A549 (cell line): ENCODE measurements around the gene PUM1.

Experiments
- CEBPB ChIP-seq, 2 experiments: fragments of >200 bp in 1 of 2; sonication (Bioruptor Twin) in 1 of 2; formaldehyde crosslinking in 1 of 2; IDR thresholded peaks; 2 replicates each; pipeline ENCODE4 v1.6.1; 2012 to 2016
- CHD2 ChIP-seq: fragments of 150-350 bp; IDR thresholded peaks from 2 replicates; pipeline ENCODE4 v1.6.1; 2014; ENCODE audit warnings: low read length; ENCODE audit not compliant: partially characterized antibody
- EP300 ChIP-seq, 2 experiments: fragments of >200 bp; sonication (Bioruptor Twin); formaldehyde crosslinking; IDR thresholded peaks; 2 replicates in 1 of 2; 3 replicates in 1 of 2; pipeline ENCODE4 v1.6.1; 2016 to 2017
- KDM1A ChIP-seq: fragments of 200-600 bp; sonication (generic); IDR thresholded peaks from 2 replicates; pipeline ENCODE4 v1.6.1; 2016; ENCODE audit warnings: low read depth, mild to moderate bottlenecking
- MAFK ChIP-seq: fragments of 450-650 bp; IDR thresholded peaks from 2 replicates; pipeline ENCODE4 v1.6.1; 2014; ENCODE audit not compliant: partially characterized antibody
- RAD21 ChIP-seq, 2 experiments: fragments of >200 bp in 1 of 2; sonication (Bioruptor Twin) in 1 of 2; formaldehyde crosslinking in 1 of 2; IDR thresholded peaks in 1 of 2; conservative IDR thresholded peaks in 1 of 2; 2 replicates in 1 of 2; 3 replicates in 1 of 2; pipeline ENCODE4 v1.6.1; 2012 to 2018; ENCODE audit warnings: inconsistent platforms in 1 of 2
- RCOR1 ChIP-seq: fragments of 150-350 bp; IDR thresholded peaks from 2 replicates; pipeline ENCODE4 v1.6.1; 2014; ENCODE audit warnings: antibody characterized with exemption, low read length, low read depth
- ZFP36 ChIP-seq: fragments of 450-650 bp; IDR thresholded peaks from 2 replicates; pipeline ENCODE4 v1.6.1; 2014; ENCODE audit warnings: borderline replicate concordance; ENCODE audit not compliant: partially characterized antibody
- TF ChIP-seq, protein P1 (sequence below): fragments of >200 bp; sonication (Bioruptor Twin); formaldehyde crosslinking; IDR thresholded peaks from 3 replicates; pipeline ENCODE4 v1.5.1; 2016
- TF ChIP-seq, protein P2 (sequence below): fragments of 200-600 bp; sonication (generic); IDR thresholded peaks from 2 replicates; pipeline ENCODE4 v1.6.1; 2016; ENCODE audit warnings: antibody characterized with exemption, mild to moderate bottlenecking, moderate library complexity
- TF ChIP-seq, protein P3 (sequence below): fragments of >200 bp; sonication (Bioruptor Twin); formaldehyde crosslinking; IDR thresholded peaks from 2 replicates; pipeline ENCODE4 v1.6.1; 2016
- TF ChIP-seq, protein P4 (sequence below): IDR thresholded peaks from 2 replicates; pipeline ENCODE4 v1.6.1; 2012

DNA sequence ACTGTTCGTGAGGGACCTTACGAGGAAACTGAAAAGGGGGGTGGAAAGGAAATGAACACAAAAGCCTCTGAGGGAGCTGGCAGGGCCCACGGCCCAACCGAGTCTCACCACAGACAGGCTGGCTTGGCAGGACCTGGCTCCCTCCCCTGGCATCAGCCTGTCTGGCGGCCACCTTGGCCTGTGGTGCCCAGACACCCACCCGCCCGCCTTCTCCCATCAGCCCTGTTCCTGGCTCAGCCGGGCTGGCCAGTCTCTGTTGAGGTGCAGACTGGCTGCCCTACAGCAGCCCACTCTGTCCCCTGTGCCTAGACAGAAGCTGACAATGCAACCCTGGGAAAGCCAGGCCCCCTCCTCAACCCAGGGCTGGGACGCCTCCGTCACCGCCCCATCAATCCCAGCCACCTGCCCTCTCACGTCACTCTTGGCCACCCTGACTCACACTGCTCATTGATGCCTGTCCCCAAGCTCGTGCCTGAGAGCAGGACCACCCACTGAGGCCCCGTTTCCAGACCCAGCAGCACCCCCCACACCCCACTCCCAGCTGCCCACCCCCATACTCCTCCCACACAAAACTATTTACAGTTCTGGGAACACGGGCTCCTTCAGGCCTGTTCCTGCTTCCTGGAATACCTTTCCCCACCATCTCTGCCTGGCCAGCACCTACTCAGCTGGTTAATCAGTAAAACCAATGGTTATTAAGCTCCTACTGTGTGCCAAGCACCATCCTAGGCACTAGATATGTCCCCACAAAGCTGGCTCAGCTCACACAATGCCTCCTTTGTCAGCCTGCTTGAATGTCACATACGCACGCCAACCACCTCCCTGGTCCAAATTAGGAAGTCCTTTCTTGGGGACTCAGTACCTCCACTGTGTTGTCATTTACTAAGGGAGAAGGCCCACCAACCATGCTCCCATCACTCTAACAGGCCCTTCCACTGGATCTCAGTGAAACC is 179.7 kb downstream of the PUM1 start:
- TF ChIP-seq, protein P1, sequence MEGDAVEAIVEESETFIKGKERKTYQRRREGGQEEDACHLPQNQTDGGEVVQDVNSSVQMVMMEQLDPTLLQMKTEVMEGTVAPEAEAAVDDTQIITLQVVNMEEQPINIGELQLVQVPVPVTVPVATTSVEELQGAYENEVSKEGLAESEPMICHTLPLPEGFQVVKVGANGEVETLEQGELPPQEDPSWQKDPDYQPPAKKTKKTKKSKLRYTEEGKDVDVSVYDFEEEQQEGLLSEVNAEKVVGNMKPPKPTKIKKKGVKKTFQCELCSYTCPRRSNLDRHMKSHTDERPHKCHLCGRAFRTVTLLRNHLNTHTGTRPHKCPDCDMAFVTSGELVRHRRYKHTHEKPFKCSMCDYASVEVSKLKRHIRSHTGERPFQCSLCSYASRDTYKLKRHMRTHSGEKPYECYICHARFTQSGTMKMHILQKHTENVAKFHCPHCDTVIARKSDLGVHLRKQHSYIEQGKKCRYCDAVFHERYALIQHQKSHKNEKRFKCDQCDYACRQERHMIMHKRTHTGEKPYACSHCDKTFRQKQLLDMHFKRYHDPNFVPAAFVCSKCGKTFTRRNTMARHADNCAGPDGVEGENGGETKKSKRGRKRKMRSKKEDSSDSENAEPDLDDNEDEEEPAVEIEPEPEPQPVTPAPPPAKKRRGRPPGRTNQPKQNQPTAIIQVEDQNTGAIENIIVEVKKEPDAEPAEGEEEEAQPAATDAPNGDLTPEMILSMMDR = no peak
- TF ChIP-seq, protein P2, sequence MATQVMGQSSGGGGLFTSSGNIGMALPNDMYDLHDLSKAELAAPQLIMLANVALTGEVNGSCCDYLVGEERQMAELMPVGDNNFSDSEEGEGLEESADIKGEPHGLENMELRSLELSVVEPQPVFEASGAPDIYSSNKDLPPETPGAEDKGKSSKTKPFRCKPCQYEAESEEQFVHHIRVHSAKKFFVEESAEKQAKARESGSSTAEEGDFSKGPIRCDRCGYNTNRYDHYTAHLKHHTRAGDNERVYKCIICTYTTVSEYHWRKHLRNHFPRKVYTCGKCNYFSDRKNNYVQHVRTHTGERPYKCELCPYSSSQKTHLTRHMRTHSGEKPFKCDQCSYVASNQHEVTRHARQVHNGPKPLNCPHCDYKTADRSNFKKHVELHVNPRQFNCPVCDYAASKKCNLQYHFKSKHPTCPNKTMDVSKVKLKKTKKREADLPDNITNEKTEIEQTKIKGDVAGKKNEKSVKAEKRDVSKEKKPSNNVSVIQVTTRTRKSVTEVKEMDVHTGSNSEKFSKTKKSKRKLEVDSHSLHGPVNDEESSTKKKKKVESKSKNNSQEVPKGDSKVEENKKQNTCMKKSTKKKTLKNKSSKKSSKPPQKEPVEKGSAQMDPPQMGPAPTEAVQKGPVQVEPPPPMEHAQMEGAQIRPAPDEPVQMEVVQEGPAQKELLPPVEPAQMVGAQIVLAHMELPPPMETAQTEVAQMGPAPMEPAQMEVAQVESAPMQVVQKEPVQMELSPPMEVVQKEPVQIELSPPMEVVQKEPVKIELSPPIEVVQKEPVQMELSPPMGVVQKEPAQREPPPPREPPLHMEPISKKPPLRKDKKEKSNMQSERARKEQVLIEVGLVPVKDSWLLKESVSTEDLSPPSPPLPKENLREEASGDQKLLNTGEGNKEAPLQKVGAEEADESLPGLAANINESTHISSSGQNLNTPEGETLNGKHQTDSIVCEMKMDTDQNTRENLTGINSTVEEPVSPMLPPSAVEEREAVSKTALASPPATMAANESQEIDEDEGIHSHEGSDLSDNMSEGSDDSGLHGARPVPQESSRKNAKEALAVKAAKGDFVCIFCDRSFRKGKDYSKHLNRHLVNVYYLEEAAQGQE = no peak
- TF ChIP-seq, protein P3, sequence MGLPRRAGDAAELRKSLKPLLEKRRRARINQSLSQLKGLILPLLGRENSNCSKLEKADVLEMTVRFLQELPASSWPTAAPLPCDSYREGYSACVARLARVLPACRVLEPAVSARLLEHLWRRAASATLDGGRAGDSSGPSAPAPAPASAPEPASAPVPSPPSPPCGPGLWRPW = no peak
- TF ChIP-seq RCOR1 = no peak
- TF ChIP-seq EP300 (IDR thresholded peaks at IDR 0.05) = no peak
- TF ChIP-seq RAD21 (conservative IDR thresholded peaks at IDR 0.05 in 1 of 2, IDR thresholded peaks at IDR 0.05 in 1 of 2) = no peak
- no peak for TF ChIP-seq MAFK
- TF ChIP-seq, protein P4, sequence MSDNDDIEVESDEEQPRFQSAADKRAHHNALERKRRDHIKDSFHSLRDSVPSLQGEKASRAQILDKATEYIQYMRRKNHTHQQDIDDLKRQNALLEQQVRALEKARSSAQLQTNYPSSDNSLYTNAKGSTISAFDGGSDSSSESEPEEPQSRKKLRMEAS = no peak
- no peak for TF ChIP-seq CEBPB (IDR thresholded peaks at IDR 0.05)
- TF ChIP-seq CHD2 = no peak
- TF ChIP-seq KDM1A = no peak
- no peak for TF ChIP-seq ZFP36
